Esophagus squamous epithelium (tissue), 5 donors: Measurements from ENCODE around the gene OTUB1. TPM values are rescaled to one million over a fixed set of nuclear protein-coding genes. Genes with fewer than 3 reads are reported as not detected.

Source experiments
- DNase-seq: peaks from one replicate; lab custom pipeline; 2025; lab: John Stamatoyannopoulos, UW
- H3K27ac ChIP-seq, 4 donors: fragments of 200-600 bp; sonication (generic); one replicate each; pipeline ENCODE4 v1.5.1; 2016 to 2019; ENCODE audit warnings: mild to moderate bottlenecking in 1 of 4
- H3K27me3 ChIP-seq, 4 donors: fragments of 200-600 bp; sonication (generic); 1 replicate in 3 of 4; 2 replicates in 1 of 4; pipeline versions ENCODE4 v1.5.1 to v1.6.0; 2017 to 2021; ENCODE audit warnings: antibody characterized with exemption in 1 of 4
- H3K36me3 ChIP-seq, 3 donors: fragments of 200-600 bp; sonication (generic); one replicate each; pipeline ENCODE4 v1.5.1; 2016 to 2019
- H3K4me1 ChIP-seq, 3 donors: fragments of 200-600 bp; sonication (generic); one replicate each; pipeline ENCODE4 v1.5.1; 2017 to 2019
- H3K4me3 ChIP-seq, 4 donors: fragments of 200-600 bp; sonication (generic); 1 replicate in 3 of 4; 2 replicates in 1 of 4; pipeline ENCODE4 v1.5.1; 2016 to 2019; ENCODE audit warnings: mild to moderate bottlenecking in 2 of 4, moderate library complexity in 1 of 4
- H3K9me3 ChIP-seq, 3 donors: fragments of 200-600 bp; sonication (generic); one replicate each; pipeline ENCODE4 v1.5.1; 2016 to 2019
- POLR2A ChIP-seq, 4 donors: fragments of 450-650 bp; IDR thresholded peaks; one replicate each; pipeline ENCODE4 v1.6.1; 2017; ENCODE audit warnings: antibody characterized with exemption in 4 of 4, mild to moderate bottlenecking in 4 of 4, moderate library complexity in 3 of 4
- WGBS, 2 donors: methylation state at CpG; one replicate each; pipeline ENCODE4 v1.1.5; 2018; 5-methylcytosine and 5-hydroxymethylcytosine counted together
- intact Hi-C: fragments of 100-400 bp; cut with DNase I; formaldehyde crosslinking; loops from one replicate; pipeline ENCODE4 v1.15.0; 2022
- total RNA-seq, 4 donors: library from RNA; depleted of rRNA; stranded (reverse); fragments of >200 nt; gene quantifications; one replicate each; pipeline ENCODE4 v1.1.0, GENCODE V29; 2016
- TF ChIP-seq, protein P1 (sequence below), 6 experiments: fragments of 450-650 bp in 4 of 6; fragments of 200-600 bp in 2 of 6; sonication (generic) in 2 of 6; IDR thresholded peaks; one replicate each; pipeline ENCODE4 v1.5.1; 2016 to 2019; ENCODE audit warnings: antibody characterized with exemption in 6 of 6, mild to moderate bottlenecking in 4 of 6, moderate library complexity in 4 of 6
- donor health status: DM: yes; HTN: yes; CAD: no.

OTUB1 gene
- total RNA-seq, 4 donors from 2014 or later: 82.0 to 97.3 (median 89.7) TPM

DNA sequence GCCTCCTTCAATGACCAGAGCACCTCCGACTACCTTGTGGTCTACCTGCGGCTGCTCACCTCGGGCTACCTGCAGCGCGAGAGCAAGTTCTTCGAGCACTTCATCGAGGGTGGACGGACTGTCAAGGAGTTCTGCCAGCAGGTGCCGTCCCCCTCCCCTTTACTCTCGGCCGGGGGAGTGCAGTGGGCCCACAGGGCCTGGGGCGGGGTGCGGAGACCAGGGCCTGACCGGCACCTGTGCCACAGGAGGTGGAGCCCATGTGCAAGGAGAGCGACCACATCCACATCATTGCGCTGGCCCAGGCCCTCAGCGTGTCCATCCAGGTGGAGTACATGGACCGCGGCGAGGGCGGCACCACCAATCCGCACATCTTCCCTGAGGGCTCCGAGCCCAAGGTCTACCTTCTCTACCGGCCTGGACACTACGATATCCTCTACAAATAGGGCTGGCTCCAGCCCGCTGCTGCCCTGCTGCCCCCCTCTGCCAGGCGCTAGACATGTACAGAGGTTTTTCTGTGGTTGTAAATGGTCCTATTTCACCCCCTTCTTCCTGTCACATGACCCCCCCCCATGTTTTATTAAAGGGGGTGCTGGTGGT lies 11.0 kb downstream of the OTUB1 start:
- Histone ChIP-seq H3K27me3 (peaks cover 0 to 4% (median 0%) of the 10 kb centered on the region in 4 donors), H3K36me3 (peaks cover 9 to 67% (median 36%) of the 10 kb centered on the region in 3 donors), H3K4me1 (peaks cover 32 to 64% (median 38%) of the 10 kb centered on the region in 3 donors), H3K4me3 (no peak overlapping the region), H3K27ac (no peak overlapping the region), H3K9me3 (no peaks in the 10 kb centered on the region)
- no peak for DNase-seq
- TF ChIP-seq, protein P1, sequence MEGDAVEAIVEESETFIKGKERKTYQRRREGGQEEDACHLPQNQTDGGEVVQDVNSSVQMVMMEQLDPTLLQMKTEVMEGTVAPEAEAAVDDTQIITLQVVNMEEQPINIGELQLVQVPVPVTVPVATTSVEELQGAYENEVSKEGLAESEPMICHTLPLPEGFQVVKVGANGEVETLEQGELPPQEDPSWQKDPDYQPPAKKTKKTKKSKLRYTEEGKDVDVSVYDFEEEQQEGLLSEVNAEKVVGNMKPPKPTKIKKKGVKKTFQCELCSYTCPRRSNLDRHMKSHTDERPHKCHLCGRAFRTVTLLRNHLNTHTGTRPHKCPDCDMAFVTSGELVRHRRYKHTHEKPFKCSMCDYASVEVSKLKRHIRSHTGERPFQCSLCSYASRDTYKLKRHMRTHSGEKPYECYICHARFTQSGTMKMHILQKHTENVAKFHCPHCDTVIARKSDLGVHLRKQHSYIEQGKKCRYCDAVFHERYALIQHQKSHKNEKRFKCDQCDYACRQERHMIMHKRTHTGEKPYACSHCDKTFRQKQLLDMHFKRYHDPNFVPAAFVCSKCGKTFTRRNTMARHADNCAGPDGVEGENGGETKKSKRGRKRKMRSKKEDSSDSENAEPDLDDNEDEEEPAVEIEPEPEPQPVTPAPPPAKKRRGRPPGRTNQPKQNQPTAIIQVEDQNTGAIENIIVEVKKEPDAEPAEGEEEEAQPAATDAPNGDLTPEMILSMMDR (IDR thresholded peaks at IDR 0.05): no peak
- TF ChIP-seq POLR2A (IDR thresholded peaks at IDR 0.05): no peak
- intact Hi-C loops: no loop called here
- WGBS, 2 donors: 55 to 89% methylated on average over 2 to 15 of the region's 27 CpGs

DNA sequence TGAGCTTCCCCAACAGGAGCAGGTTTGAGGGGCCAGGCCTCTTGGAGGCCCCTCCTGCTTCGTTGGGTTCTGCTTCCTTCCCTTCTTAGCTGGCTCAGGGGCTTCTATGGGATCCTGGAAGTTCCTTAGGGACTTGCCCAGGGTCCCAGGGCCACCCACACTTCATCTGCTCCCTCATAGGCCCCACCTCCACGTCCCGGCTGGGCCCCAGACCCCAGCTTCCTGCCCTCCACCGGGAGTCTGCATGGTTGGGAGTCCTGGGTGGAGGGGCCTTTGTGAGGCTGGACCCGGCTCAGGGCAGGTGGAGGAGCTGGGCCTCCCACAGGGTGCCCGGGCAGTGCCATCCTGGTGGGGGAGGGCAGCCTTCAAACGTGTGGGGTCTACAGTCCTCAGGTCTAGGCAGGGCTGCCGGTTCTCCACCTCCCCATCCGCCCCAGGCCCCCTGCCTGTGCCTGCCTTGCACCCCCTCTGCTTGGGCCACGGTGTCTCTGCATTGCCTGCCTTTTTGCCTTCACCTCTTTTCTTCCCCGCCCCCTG lies 11.6 kb downstream of the OTUB1 start:
- intact Hi-C loops: no loop called here
- no peak for TF ChIP-seq POLR2A (IDR thresholded peaks at IDR 0.05)
- TF ChIP-seq, protein P1 (IDR thresholded peaks at IDR 0.05): no peak
- peak overlapping the region in 2 of 4 donors; percentile 71 to 84 for H3K27ac ChIP-seq
- H3K9me3 ChIP-seq: no peaks in the 10 kb centered on the region
- H3K4me3 ChIP-seq: no peak overlapping the region
- H3K4me1 ChIP-seq: peaks cover 32 to 70% (median 39%) of the 10 kb centered on the region in 3 donors
- peaks cover 9 to 60% (median 36%) of the 10 kb centered on the region in 3 donors for H3K36me3 ChIP-seq
- DNase-seq: no peak
- 78 to 81% methylated on average over 3 to 4 of the region's 11 CpGs for WGBS, 2 donors
- peaks cover 0 to 4% (median 0%) of the 10 kb centered on the region in 4 donors for H3K27me3 ChIP-seq

DNA sequence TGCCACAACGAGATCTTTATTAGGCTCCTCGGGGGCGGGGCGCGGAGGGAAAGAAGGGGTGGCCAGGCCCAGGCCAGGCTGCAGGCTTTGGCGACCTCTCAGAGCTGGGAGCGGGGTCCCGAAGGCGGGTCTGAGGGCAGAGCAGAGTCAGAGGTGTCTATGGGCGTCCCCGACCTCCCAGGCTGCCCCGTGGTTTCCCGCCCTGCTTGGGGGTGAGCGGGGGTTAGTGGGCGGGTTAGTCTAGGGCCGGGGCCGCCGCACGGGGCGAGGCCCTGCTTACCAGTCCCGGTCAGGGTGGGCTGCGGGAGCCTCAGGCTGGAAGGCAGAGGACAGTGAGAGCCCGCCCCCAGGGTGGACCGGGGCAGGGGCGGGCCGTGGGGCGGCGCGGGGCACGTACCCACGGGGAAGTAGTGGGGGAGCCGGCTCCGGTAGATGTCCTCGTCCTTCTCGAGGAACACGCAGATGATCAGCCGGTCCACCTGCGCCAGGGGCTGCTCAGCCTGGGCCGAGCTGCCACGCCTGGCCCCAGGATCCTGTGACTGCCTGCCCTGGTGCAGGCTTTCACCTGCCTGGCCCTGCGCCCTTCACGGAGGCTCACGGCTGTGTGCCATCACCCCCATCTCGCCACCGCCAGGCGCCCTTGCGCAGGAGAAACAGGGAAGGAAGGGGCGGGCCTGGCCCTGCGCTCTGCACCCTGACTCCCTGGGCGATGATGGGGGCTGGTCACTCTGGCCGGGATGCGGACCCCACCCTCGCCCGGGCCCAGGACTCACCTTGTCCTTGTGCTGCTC lies 12.5 kb downstream of the OTUB1 start:
- intact Hi-C loops: no loop called here
- 55% methylated on average over 12 of the region's 54 CpGs; no CpG with 5 or more reads in 1 of the 2 donors for WGBS, 2 donors
- Histone ChIP-seq H3K27me3 (peaks cover 0 to 4% (median 0%) of the 10 kb centered on the region in 4 donors), H3K27ac (peak overlapping the region; percentile 62 to 84 (median 72)), H3K9me3 (no peaks in the 10 kb centered on the region), H3K4me3 (peak overlapping the region; percentile 25 to 64 (median 36)), H3K36me3 (peaks cover 9 to 51% (median 36%) of the 10 kb centered on the region in 3 donors), H3K4me1 (peaks cover 32 to 66% (median 39%) of the 10 kb centered on the region in 3 donors)
- DNase-seq: no peak
- TF ChIP-seq, protein P1 (IDR thresholded peaks at IDR 0.05): peak in 2 of 6 experiments; percentile 20 to 40
- TF ChIP-seq POLR2A (IDR thresholded peaks at IDR 0.05): no peak

DNA sequence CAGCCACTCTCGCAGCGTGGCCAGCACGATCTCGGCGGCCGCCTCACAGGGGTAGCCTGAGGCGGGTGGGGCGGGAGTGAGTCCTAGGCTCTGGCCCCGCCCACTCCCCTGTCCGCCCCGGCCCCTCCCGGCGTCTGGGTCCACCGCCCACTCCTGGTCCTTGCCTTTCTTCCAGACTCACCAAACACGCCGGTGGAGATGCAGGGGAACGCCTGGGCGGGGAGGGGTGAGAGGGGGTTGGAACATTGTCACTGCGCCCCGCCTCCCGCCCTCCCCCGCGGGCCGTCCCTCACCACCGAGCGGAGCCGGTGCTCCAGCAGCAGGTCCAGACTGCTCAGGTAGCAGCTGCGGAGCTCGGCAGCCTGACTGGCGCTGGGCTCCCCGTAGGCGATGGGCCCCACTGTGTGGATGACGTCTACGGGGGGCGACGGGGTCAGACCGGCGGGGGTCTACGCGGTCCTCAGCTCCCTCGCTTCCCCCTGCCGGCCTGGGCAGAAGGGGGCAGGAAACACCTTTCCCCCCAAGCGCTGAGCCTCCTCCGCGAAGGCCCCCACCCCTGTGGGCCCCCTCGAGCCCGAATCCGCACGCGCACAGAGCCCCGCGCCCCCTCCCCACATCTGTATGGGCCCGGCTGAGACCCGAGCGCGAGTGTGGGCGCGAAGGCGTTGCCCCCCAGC lies 13.2 kb downstream of the OTUB1 start:
- intact Hi-C loops: loop anchor here (2.0 kb wide), 1 partner anchor 147 kb away; no protein-coding TSS in a partner anchor
- no peak for DNase-seq
- Histone ChIP-seq H3K27me3 (peaks cover 0 to 4% (median 0%) of the 10 kb centered on the region in 4 donors), H3K4me3 (peak overlapping the region; percentile 25 to 64 (median 36)), H3K9me3 (no peaks in the 10 kb centered on the region), H3K4me1 (peaks cover 32 to 59% (median 39%) of the 10 kb centered on the region in 3 donors), H3K36me3 (peaks cover 9 to 44% (median 36%) of the 10 kb centered on the region in 3 donors), H3K27ac (peak overlapping the region; percentile 62 to 84 (median 72))
- WGBS, 2 donors: 1 to 20% methylated on average over 1 to 14 of the region's 59 CpGs
- TF ChIP-seq, protein P1 (IDR thresholded peaks at IDR 0.05): no peak
- no peak for TF ChIP-seq POLR2A (IDR thresholded peaks at IDR 0.05)
